ENCODE data around the gene GATAD1.

GATAD1 gene

DNA sequence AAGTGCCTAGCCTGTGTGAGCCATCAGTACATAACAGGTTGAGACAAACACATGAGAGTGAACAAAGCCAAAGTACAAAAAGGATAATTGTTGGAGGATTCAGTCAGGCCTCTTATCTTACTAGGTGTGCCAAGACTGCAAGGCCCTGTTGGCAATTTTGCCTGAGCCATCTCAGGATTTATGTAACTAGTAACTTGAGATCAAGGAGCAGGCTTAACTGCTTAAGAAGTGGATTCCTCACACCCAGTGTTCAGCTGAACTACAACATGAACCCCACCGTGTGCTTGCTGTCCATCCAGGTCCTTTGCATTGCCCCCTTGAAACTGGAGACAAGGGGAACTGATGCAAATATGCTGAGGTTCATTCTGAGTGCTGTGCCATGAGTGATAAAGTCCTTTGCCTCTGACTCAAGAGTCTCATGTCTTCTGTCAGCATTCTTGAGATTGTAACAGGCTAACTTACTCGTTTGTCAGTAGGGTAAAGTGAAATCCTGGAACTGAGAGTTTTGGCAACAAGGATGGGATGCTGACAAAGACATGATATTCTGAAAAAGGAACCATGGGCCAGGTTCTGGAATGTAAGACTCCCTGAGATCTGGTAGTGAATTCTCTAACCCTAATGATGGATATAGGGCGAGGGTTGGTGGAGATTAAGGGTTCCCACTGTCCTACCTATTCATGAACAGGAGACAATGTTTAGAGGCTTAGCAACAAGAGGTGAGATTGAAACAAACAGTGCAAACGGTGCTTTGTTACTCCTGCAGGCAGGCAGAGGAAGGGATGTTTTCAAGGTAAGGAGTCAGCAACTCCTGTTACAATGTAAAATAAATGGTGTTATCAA lies 44.1 kb upstream of the GATAD1 start:
- no peaks in the 10 kb centered on the region for H3K4me1 ChIP-seq (ENCODE audit: low read length)
- H3K4me2 ChIP-seq (ENCODE audit: low read depth, low read length) = no peak overlapping the region
- no peaks in the 10 kb centered on the region for H4K20me1 ChIP-seq (ENCODE audit: insufficient read depth, low read length)
- TF ChIP-seq EZH2phosphoT487 (IDR thresholded peaks at IDR 0.05; ENCODE audit: low read length) (no peak), CTCF (IDR thresholded peaks at IDR 0.05; ENCODE audit: low read length) (no peak), EZH2 (optimal IDR thresholded peaks at IDR 0.05; ENCODE audit: low read depth, low read length) (no peak)
- DNase-seq = no peak
- no peaks in the 10 kb centered on the region for H3K9me2 ChIP-seq (replicated peaks; ENCODE audit: insufficient read depth, low read length)
- no peaks in the 10 kb centered on the region for H3K9me3 ChIP-seq (replicated peaks; ENCODE audit: insufficient read depth, low read length)
- H3K27ac ChIP-seq (ENCODE audit: low read length) = no peak overlapping the region
- no peak overlapping the region for H3K4me3 ChIP-seq (ENCODE audit: low read length)
- no peak overlapping the region for H3K9ac ChIP-seq (ENCODE audit: low read length)
- no peaks in the 10 kb centered on the region for H3K79me2 ChIP-seq (ENCODE audit: low read length)
- H3K27me3 ChIP-seq (replicated peaks; ENCODE audit: insufficient read depth, low read length) = no peaks in the 10 kb centered on the region
- no peak overlapping the region for H2AFZ ChIP-seq (ENCODE audit: low read length)
- H3F3A ChIP-seq (ENCODE audit: insufficient read depth, low read length) = no peaks in the 10 kb centered on the region
- H3K36me3 ChIP-seq (replicated peaks; ENCODE audit: insufficient read depth, low read length) = no peaks in the 10 kb centered on the region; the same call in 1 of the 2 replicates

GRCh38 chr7:92403760-92404074 lies 43.6 kb upstream of the GATAD1 start:
- no peaks in the 10 kb centered on the region; the same call in 1 of the 2 replicates for H3K36me3 ChIP-seq (replicated peaks; ENCODE audit: insufficient read depth, low read length)
- no peak overlapping the region for H3K27ac ChIP-seq (ENCODE audit: low read length)
- no peak for DNase-seq

GRCh38 chr7:92404170-92404614 lies 43.1 kb upstream of the GATAD1 start:
- H3K27ac ChIP-seq (ENCODE audit: low read length) = no peak overlapping the region
- H3K4me1 ChIP-seq (ENCODE audit: low read length) = no peaks in the 10 kb centered on the region
- no peak overlapping the region for H3K9ac ChIP-seq (ENCODE audit: low read length)
- no peaks in the 10 kb centered on the region for H3K27me3 ChIP-seq (replicated peaks; ENCODE audit: insufficient read depth, low read length)
- no peak for DNase-seq
- no peaks in the 10 kb centered on the region; the same call in 1 of the 2 replicates for H3K36me3 ChIP-seq (replicated peaks; ENCODE audit: insufficient read depth, low read length)
- H3F3A ChIP-seq (ENCODE audit: insufficient read depth, low read length) = no peaks in the 10 kb centered on the region
- no peaks in the 10 kb centered on the region for H3K79me2 ChIP-seq (ENCODE audit: low read length)
- H4K20me1 ChIP-seq (ENCODE audit: insufficient read depth, low read length) = no peaks in the 10 kb centered on the region
- TF ChIP-seq EZH2 (optimal IDR thresholded peaks at IDR 0.05; ENCODE audit: low read depth, low read length) (no peak), CTCF (IDR thresholded peaks at IDR 0.05; ENCODE audit: low read length) (no peak), EZH2phosphoT487 (IDR thresholded peaks at IDR 0.05; ENCODE audit: low read length) (no peak)
- H3K4me3 ChIP-seq (ENCODE audit: low read length) = no peak overlapping the region
- no peak overlapping the region for H3K4me2 ChIP-seq (ENCODE audit: low read depth, low read length)
- no peak overlapping the region for H2AFZ ChIP-seq (ENCODE audit: low read length)
- no peaks in the 10 kb centered on the region for H3K9me2 ChIP-seq (replicated peaks; ENCODE audit: insufficient read depth, low read length)
- H3K9me3 ChIP-seq (replicated peaks; ENCODE audit: insufficient read depth, low read length) = no peaks in the 10 kb centered on the region

More at GRCh38 chr7:92403760-92404074, 43.6 kb upstream of the GATAD1 start:
- H3K4me2 ChIP-seq (ENCODE audit: low read depth, low read length) = no peak overlapping the region
- no peaks in the 10 kb centered on the region for H4K20me1 ChIP-seq (ENCODE audit: insufficient read depth, low read length)
- no peak overlapping the region for H2AFZ ChIP-seq (ENCODE audit: low read length)
- H3K4me1 ChIP-seq (ENCODE audit: low read length) = no peaks in the 10 kb centered on the region
- no peak overlapping the region for H3K4me3 ChIP-seq (ENCODE audit: low read length)
- H3K9me2 ChIP-seq (replicated peaks; ENCODE audit: insufficient read depth, low read length) = no peaks in the 10 kb centered on the region
- no peaks in the 10 kb centered on the region for H3F3A ChIP-seq (ENCODE audit: insufficient read depth, low read length)
- TF ChIP-seq CTCF (IDR thresholded peaks at IDR 0.05; ENCODE audit: low read length) (no peak), EZH2phosphoT487 (IDR thresholded peaks at IDR 0.05; ENCODE audit: low read length) (no peak), EZH2 (optimal IDR thresholded peaks at IDR 0.05; ENCODE audit: low read depth, low read length) (no peak)
- no peaks in the 10 kb centered on the region for H3K27me3 ChIP-seq (replicated peaks; ENCODE audit: insufficient read depth, low read length)
- no peaks in the 10 kb centered on the region for H3K9me3 ChIP-seq (replicated peaks; ENCODE audit: insufficient read depth, low read length)
- H3K9ac ChIP-seq (ENCODE audit: low read length) = no peak overlapping the region
- H3K79me2 ChIP-seq (ENCODE audit: low read length) = no peaks in the 10 kb centered on the region
